GM10266 (cell line): ENCODE data around the gene SLC9A9.

Source experiments
- DNase-seq: peaks from one replicate; pipeline ENCODE4 v3.0.0; 2012; ENCODE audit errors: extremely low spot score
- CTCF ChIP-seq: IDR thresholded peaks from 2 replicates; pipeline ENCODE4 v1.5.1; 2012; ENCODE audit warnings: mild to moderate bottlenecking, low read depth; ENCODE audit not compliant: control insufficient read depth, insufficient read depth; ENCODE audit errors: missing control alignments

The SLC9A9 gene

GRCh38 chr3:143349455-143349854 is 498.8 kb downstream of the SLC9A9 start:
- no peak for DNase-seq
- no peak for TF ChIP-seq CTCF

GRCh38 chr3:143348486-143349327 is 499.6 kb downstream of the SLC9A9 start:
- DNase-seq, result no peak
- peak; percentile 12 for TF ChIP-seq CTCF

- TF ChIP-seq CTCF, result no peak
- DNase-seq, result no peak
These were observed 503.6 kb downstream of the SLC9A9 start for GRCh38 chr3:143344516-143345165.

- TF ChIP-seq CTCF, result no peak
- DNase-seq, result no peak
These were observed 504.3 kb downstream of the SLC9A9 start for GRCh38 chr3:143343944-143344343.

GRCh38 chr3:143343031-143343430 is 505.2 kb downstream of the SLC9A9 start:
- DNase-seq, result no peak
- TF ChIP-seq CTCF, result no peak

- DNase-seq, result no peak
- no peak for TF ChIP-seq CTCF
These were observed 508.8 kb downstream of the SLC9A9 start for GRCh38 chr3:143339451-143339850.

- no peak for DNase-seq
These were observed 510.9 kb downstream of the SLC9A9 start for GRCh38 chr3:143337387-143337786.

More at GRCh38 chr3:143337387-143337786, 510.9 kb downstream of the SLC9A9 start:
- no peak for TF ChIP-seq CTCF
